ENCODE measurements around the gene CRCP.

DNA sequence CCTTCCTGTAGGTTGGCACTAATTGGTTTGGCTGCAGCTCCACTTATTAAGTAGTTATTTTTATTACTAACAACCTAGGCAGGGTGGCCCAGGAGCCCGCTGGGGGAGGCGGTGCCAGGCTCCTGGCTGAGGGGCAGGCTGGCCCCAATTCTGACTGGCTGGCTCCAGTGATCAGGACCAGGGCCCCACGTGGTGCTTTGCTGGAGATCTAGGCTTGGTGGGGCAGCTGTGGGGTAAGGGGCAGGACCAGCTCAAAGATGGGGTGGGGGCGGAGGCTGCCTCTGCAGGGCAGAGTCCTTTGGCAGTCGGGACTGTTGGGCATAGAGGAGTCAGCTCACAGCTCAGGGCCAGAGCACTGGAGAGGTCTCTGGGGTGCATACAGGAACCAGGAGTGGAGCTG is 36.6 kb upstream of the CRCP start:
- TF ChIP-seq, protein P1, sequence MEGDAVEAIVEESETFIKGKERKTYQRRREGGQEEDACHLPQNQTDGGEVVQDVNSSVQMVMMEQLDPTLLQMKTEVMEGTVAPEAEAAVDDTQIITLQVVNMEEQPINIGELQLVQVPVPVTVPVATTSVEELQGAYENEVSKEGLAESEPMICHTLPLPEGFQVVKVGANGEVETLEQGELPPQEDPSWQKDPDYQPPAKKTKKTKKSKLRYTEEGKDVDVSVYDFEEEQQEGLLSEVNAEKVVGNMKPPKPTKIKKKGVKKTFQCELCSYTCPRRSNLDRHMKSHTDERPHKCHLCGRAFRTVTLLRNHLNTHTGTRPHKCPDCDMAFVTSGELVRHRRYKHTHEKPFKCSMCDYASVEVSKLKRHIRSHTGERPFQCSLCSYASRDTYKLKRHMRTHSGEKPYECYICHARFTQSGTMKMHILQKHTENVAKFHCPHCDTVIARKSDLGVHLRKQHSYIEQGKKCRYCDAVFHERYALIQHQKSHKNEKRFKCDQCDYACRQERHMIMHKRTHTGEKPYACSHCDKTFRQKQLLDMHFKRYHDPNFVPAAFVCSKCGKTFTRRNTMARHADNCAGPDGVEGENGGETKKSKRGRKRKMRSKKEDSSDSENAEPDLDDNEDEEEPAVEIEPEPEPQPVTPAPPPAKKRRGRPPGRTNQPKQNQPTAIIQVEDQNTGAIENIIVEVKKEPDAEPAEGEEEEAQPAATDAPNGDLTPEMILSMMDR (IDR thresholded peaks at IDR 0.05), result no peak
- TF ChIP-seq POLR2A (IDR thresholded peaks at IDR 0.05), result no peak
